ENCODE measurements around the gene ATP2B3.

DNA sequence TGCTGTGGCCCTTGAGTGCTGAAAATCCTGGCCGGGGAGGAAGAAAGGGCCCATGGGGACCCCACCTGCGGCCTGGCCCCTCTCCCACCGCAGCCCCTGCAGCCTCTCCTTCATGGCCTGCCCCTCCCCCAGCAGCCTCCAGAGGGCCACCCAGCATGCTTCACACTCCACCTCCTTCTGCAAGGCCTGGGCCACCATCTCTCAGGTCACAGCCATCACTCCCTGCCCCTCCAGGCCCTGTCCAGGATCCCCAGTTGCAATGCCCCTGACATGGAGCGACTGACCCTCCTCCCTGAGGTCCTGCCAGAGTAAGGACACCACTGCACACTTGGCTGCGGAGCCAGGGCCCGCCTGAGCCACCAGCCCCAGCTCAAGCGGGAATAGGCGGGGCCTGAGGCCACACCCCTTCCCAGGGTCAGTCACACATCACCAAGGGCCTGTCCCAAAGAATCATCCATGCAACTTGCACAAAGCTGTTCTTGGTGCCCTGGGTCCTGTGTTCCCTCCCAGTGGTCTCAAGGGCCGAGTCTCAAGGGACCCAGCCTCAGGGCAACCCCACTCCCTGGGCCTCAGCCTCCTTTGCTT, 48.6 kb downstream of the ATP2B3 start:
- no peak for TF ChIP-seq SP1 (IDR thresholded peaks at IDR 0.05)
- no peak for TF ChIP-seq FOXM1 (IDR thresholded peaks at IDR 0.05; ENCODE audit: borderline replicate concordance)
- no peak for TF ChIP-seq ELF4 (IDR thresholded peaks at IDR 0.05)
- TF ChIP-seq BHLHE40 (IDR thresholded peaks at IDR 0.05; ENCODE audit: borderline replicate concordance) = no peak
- TF ChIP-seq TARDBP (IDR thresholded peaks at IDR 0.05) = no peak
